Stomach (tissue), 4 donors: ENCODE measurements around the gene LARP1.

Source experiments
- CTCF ChIP-seq, 7 experiments: fragments of 450-650 bp in 4 of 7; fragments of 200-600 bp in 3 of 7; sonication (generic) in 3 of 7; IDR thresholded peaks; one replicate each; pipeline ENCODE4 v1.5.1; 2016 to 2019; ENCODE audit warnings: antibody characterized with exemption in 7 of 7, control low read depth in 2 of 7, mild to moderate bottlenecking in 1 of 7
- EP300 ChIP-seq: sonication (generic); formaldehyde crosslinking; IDR thresholded peaks from one replicate; pipeline ENCODE4 v1.6.1; 2017; ENCODE audit warnings: antibody characterized with exemption
- POLR2A ChIP-seq, 4 donors: fragments of 450-650 bp; IDR thresholded peaks; one replicate each; pipeline ENCODE4 v1.6.1; 2016; ENCODE audit warnings: antibody characterized with exemption in 4 of 4, control low read depth in 2 of 4, mild to moderate bottlenecking in 1 of 4, moderate library complexity in 1 of 4
- POLR2AphosphoS5 ChIP-seq, 3 donors: sonication (generic); formaldehyde crosslinking; IDR thresholded peaks; one replicate each; pipeline ENCODE4 v1.6.1; 2016; ENCODE audit warnings: antibody characterized with exemption in 3 of 3

GRCh38 chr5:154818471-154819116 lies 63.4 kb downstream of the LARP1 start:
- TF ChIP-seq CTCF (IDR thresholded peaks at IDR 0.05) (no peak), POLR2A (IDR thresholded peaks at IDR 0.05) (no peak), POLR2AphosphoS5 (IDR thresholded peaks at IDR 0.05) (no peak), EP300 (no peak)
